BLaER1 (cell line): ENCODE results near the gene SRMS.

Experiments used
- H3K27ac ChIP-seq: shearing (Covaris generic); formaldehyde crosslinking; 2 replicates; pipeline ENCODE4 v1.8.1; 2022
- H3K27me3 ChIP-seq: shearing (Covaris generic); formaldehyde crosslinking; 2 replicates; pipeline ENCODE4 v1.8.1; 2022
- H3K36me3 ChIP-seq: shearing (Covaris generic); formaldehyde crosslinking; 2 replicates; pipeline ENCODE4 v1.8.1; 2022
- H3K4me1 ChIP-seq: shearing (Covaris generic); formaldehyde crosslinking; 2 replicates; pipeline ENCODE4 v1.8.1; 2022
- H3K4me2 ChIP-seq: shearing (Covaris generic); formaldehyde crosslinking; 2 replicates; pipeline ENCODE4 v1.8.1; 2022
- H3K4me3 ChIP-seq: shearing (Covaris generic); formaldehyde crosslinking; 2 replicates; pipeline ENCODE4 v1.8.1; 2022
- H3K9ac ChIP-seq: shearing (Covaris generic); formaldehyde crosslinking; 2 replicates; pipeline ENCODE4 v1.8.1; 2022
- H3K9me3 ChIP-seq: shearing (Covaris generic); formaldehyde crosslinking; 2 replicates; pipeline ENCODE4 v1.8.1; 2022
- H4K20me1 ChIP-seq: shearing (Covaris generic); formaldehyde crosslinking; 2 replicates; pipeline ENCODE4 v1.8.1; 2022
- Cebpa-rat ChIP-seq: shearing (Covaris generic); IDR thresholded peaks from 2 replicates; pipeline ENCODE4 v1.8.1; 2022

The SRMS gene

DNA sequence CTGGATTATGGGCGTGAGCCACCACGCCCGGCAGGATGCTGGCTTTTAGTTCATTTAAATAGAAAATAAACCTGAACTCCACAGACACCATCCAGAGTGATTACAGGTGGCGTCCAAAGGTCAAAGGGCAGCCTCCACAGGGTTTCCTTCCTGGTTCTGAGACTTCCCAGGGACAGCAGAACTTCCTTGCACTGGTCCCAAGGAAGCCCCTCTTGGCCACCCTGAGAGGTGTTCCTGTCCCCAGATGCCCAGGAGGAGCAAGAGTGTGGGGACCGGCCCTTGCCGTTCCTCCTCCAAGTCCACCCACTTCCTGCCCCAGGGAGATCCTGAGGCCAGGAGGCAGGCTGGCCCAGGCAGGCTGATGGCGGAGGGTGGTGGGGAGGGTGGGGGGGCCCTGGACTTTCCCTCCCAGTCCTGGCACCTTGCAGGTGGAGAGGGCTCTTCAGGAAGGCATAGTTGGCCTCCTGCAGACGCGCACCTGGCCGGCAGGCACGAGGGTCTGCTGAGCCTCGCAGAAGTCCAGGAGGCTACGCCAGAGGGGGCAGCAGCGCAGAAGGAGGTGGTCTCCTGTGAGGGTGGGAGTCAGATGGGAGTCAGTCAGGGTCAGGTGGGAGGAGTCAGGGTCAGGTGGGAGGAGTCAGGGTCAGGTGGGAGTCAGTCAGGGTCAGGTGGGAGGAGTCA, 11.4 kb upstream of the SRMS start:
- no peaks in the 10 kb centered on the region for H3K9me3 ChIP-seq
- H3K4me1 ChIP-seq: peaks cover 62% of the 10 kb centered on the region
- H3K27me3 ChIP-seq: peaks cover 64% of the 10 kb centered on the region

DNA sequence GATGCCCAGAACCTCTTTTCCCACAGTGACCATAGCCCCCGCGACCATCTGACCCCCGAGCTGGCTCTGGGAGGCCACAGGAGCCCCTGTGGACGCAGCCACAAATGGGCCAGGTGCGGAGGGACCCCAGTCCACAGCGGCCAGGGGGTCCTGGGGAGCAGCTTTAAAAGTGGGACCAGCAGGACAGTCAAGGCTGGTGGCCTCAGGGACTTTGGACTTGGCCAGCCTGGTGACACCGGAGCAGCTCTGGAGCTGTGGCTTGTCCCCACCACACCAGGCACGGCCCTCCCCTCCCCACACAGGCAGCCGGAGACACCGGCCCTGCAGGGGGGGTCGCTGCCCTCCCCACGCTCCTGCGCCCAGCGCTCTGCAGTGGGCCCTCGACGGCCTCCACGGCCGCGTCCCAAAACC, 9.9 kb upstream of the SRMS start:
- Histone ChIP-seq H3K4me2 (no peak overlapping the region), H3K9ac (no peak overlapping the region), H3K27ac (no peak overlapping the region)

More for the DNA sequence above, 11.4 kb upstream of the SRMS start:
- H3K4me2 ChIP-seq: no peak overlapping the region
- H3K27ac ChIP-seq: no peak overlapping the region
- no peak overlapping the region for H3K9ac ChIP-seq
- peaks cover 78% of the 10 kb centered on the region for H4K20me1 ChIP-seq
- H3K4me3 ChIP-seq: no peak overlapping the region
- no peaks in the 10 kb centered on the region for H3K36me3 ChIP-seq
- TF ChIP-seq Cebpa-rat: no peak

DNA sequence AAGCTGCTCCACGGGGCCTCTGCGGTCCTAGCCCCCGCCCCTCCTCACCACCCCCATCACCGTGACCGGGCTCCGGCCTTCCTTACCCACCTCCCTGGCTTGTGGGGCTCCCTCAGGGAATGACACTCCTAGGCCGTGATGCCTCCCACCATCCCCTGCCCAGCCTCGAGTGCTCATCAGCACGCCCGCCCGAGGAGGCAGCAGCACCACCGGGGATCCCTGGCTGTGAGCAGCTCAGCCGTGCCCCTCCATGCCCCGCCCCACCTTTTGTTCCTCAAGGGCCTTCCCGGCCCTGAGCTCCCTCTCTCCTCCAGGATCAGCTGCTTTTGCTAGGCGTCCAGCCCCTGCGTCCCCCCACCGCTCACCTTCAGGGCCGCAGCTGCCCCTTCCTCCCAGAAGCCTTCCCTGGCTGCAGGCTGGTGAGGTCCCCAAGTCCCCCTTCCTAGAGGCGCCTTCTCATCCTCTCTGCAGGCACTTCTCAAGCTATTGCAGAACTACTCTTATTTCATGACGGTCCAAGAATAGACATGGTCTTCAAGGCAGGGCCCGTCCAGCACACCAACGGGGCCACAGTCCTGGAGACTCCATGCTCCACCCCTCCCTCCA, 9.4 kb upstream of the SRMS start:
- peaks cover 70% of the 10 kb centered on the region for H4K20me1 ChIP-seq
- H3K27ac ChIP-seq: no peak overlapping the region
- H3K9me3 ChIP-seq: no peaks in the 10 kb centered on the region
- H3K9ac ChIP-seq: no peak overlapping the region
- no peak for TF ChIP-seq Cebpa-rat
- H3K4me1 ChIP-seq: peaks cover 54% of the 10 kb centered on the region
- H3K36me3 ChIP-seq: no peaks in the 10 kb centered on the region
- no peak overlapping the region for H3K4me2 ChIP-seq
- no peak overlapping the region for H3K4me3 ChIP-seq
- H3K27me3 ChIP-seq: peaks cover 59% of the 10 kb centered on the region

More for the DNA sequence above, 9.9 kb upstream of the SRMS start:
- no peak for TF ChIP-seq Cebpa-rat
- no peak overlapping the region for H3K4me3 ChIP-seq
- no peaks in the 10 kb centered on the region for H3K9me3 ChIP-seq
- peaks cover 70% of the 10 kb centered on the region for H4K20me1 ChIP-seq
- H3K36me3 ChIP-seq: no peaks in the 10 kb centered on the region
- peaks cover 54% of the 10 kb centered on the region for H3K4me1 ChIP-seq
- peaks cover 54% of the 10 kb centered on the region for H3K27me3 ChIP-seq

DNA sequence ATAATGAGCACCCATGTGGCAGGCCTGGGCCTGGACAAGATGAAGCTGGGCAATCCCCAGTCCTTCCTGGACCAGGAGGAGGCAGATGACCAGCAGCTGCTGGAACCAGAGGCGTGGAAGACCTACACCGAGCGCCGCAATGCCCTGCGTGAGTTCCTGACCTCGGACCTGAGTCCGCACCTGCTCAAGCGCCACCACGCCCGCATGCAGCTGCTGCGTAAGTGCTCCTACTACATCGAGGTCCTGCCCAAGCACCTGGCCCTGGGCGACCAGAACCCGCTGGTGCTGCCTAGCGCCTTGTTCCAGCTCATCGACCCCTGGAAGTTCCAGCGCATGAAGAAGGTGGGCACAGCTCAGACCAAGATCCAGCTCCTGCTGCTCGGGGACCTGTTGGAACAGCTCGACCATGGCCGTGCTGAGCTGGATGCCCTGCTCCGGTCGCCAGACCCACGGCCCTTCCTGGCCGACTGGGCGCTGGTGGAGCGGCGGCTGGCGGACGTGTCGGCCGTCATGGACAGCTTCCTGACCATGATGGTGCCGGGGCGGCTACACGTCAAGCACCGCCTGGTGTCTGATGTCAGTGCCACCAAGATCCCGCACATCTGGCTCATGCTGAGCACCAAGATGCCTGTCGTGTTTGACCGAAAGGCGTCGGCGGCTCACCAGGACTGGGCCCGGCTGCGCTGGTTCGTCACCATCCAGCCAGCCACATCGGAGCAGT, 8.3 kb upstream of the SRMS start:
- Histone ChIP-seq H3K27ac (no peak overlapping the region), H3K4me3 (no peak overlapping the region), H3K9me3 (no peaks in the 10 kb centered on the region), H3K36me3 (no peaks in the 10 kb centered on the region), H3K27me3 (peaks cover 59% of the 10 kb centered on the region), H4K20me1 (peaks cover 66% of the 10 kb centered on the region), H3K4me1 (peaks cover 54% of the 10 kb centered on the region), H3K9ac (no peak overlapping the region), H3K4me2 (peak overlapping the region; percentile 100)
- TF ChIP-seq Cebpa-rat: no peak

DNA sequence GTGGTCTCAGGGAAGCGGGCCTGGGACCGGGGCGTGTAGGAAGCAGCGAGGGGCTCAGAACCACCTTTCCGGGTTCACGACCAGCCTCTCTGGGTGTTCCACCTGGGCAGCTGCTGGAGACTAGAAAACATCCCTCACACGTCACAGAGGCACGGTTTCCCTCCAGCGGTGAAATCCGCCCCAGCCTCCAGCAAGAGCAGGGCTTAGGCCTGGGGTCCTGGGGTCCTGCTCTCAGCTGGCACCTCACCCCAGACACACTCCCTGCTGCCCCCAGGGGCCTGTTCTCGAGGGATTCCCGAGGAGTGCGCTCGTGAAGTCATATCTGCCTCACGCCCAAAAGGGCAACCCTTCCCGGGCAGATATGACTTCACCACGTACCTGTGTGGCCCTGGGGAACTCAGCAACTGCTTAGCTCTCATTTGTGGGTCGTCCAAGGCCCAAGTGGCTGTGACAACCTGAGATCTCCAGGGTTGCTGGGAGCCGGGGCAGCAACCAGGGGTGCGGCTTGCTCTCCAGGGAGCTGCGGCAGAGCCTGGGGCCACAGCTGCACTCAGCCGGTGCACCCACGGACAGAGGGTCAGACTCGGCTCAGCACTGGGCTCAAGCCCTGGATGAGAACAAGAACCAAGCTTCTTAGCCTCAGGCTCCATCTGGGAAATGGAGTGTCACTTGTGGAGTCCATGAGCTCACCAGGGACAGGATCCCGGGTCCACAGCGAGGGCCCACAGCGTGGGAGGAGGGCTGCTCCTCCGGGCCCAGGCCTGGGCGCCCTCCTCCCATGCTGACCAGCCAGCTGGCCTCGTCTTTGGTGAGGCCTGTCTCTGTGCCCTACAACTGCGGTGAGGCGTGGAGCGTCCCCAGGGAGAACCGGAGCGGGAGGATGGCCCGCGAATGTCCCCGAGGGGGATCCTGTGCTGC, 7.1 kb upstream of the SRMS start:
- H4K20me1 ChIP-seq: peaks cover 67% of the 10 kb centered on the region
- H3K36me3 ChIP-seq: no peaks in the 10 kb centered on the region
- H3K4me1 ChIP-seq: peaks cover 51% of the 10 kb centered on the region
- H3K27me3 ChIP-seq: peaks cover 64% of the 10 kb centered on the region
- H3K9me3 ChIP-seq: no peaks in the 10 kb centered on the region
- no peak overlapping the region for H3K27ac ChIP-seq
- peak overlapping the region; percentile 100 for H3K4me2 ChIP-seq
- peak overlapping the region; percentile 71 for H3K9ac ChIP-seq
- TF ChIP-seq Cebpa-rat: no peak
- H3K4me3 ChIP-seq: peak overlapping the region; percentile 74

DNA sequence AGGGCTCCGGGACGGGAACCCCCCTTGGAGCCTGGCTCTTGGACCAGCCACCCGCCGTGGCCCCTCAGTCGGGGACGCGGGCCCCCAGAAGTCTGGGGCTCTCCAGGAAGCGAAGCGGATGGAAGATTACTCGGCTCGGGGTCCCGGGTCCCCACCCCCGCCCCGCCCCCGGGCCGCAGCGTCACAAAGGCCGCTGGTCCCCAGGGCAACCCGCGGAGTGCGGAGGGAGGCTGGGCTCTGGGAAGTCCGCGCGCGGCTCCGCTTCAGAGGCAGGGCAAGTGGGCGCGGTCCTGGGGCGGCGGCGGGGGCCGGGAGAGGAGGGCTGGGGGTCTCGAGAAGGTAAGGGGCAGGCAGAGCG, 6.4 kb upstream of the SRMS start, which contains the start of gene FNDC11:
TSS of gene FNDC11 (plus strand) at position 227 of the 358 bp plus-strand sequence. CDS start 1,505 bp downstream, outside the sequence.
- H3K4me3 ChIP-seq: peak within 1 kb of the TSS; percentile 74
- peak within 1 kb of the TSS; percentile 100 for H3K4me2 ChIP-seq

DNA sequence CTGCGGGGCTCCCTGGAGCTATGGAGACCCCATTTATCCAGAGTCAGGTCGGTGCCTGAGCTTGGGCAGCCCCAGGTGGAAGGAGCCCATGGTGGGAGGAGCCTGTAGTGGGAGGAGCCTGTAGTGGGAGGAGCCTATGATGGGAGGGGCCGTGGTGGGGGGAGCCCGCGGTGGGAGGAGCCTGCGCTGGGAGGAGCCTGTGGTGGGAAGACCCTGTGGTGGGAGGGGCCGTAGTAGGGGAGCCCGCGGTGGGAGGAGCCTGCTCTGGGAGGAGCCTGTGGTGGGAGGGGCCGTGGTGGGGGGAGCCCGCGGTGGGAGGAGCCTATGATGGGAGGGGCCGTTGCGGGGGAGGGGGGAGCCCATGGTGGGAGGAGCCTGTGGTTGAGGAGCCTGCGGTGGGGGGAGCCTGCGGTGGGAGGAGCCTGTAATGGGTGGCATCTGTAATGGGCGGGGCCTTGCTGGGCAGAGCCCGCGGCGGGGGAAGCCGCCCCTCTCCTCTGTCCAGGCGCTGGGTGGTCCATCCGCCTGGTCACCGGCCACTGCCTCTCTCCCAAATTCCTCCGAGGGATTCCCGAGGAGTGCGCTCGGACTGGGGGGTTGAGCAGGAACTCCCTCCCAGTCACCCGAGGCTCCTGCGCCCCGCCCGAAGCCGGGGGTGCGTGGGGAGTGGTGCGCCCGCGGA, 5.8 kb upstream of the SRMS start:
- Histone ChIP-seq H3K27me3 (peaks cover 75% of the 10 kb centered on the region), H3K9ac (peak overlapping the region; percentile 71; the same call in 1 of the 2 replicates)
- TF ChIP-seq Cebpa-rat: no peak

More for the DNA sequence above, 6.4 kb upstream of the SRMS start, which contains the start of gene FNDC11:
- H3K27me3 ChIP-seq: peaks cover 70% of the 10 kb centered on the region
- H3K27ac ChIP-seq: peak within 1 kb of the TSS; percentile 70; the same call in 1 of the 2 replicates
- peaks cover 51% of the 10 kb centered on the region for H3K4me1 ChIP-seq
- H3K9ac ChIP-seq: peak within 1 kb of the TSS; percentile 71
- TF ChIP-seq Cebpa-rat: no peak
- no peaks in the 10 kb centered on the region for H3K36me3 ChIP-seq
- H4K20me1 ChIP-seq: peaks cover 67% of the 10 kb centered on the region
- no peaks in the 10 kb centered on the region for H3K9me3 ChIP-seq

DNA sequence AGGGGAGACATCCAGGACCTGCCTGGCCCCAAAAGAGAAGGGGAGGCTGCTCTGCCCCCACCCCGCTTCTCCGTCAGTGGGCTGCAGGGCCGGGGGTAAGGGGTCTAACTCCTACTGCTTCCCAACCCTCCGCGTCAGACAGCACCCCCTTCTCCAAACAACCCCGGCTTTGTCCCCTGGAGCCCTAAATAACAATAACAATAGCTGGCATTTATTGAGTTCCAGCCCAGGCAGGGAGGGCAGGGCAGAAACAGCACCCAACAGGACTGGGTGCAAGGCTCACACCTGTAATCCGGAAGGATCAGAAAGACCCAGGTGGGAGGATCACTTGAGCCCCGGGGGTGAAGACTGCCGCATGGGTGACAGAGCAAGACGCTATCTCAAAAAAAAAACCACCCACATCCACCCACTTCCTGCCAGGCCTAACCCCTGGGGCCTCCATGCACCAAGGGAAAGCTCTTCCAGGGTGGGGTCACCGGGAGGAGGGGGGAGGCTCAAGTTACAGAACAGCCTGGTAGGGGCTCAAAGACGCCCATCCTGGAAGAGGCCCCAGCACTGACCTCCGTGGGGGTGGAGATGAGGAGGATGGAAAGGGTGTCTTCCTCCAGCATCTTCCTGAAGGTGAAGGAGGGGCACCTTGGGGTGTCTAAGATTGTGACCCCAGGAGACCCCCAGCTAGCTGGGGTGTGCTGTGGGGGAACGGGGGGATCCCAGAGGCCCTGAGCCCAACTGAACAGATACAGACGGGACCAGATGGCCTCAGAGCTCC, 5.1 kb upstream of the SRMS start:
- peaks cover 83% of the 10 kb centered on the region for H3K27me3 ChIP-seq
- H3K4me3 ChIP-seq: peak overlapping the region; percentile 48
- peak overlapping the region; percentile 92 for H3K4me2 ChIP-seq
- no peaks in the 10 kb centered on the region for H3K36me3 ChIP-seq
- no peak for TF ChIP-seq Cebpa-rat
- peaks cover 59% of the 10 kb centered on the region for H3K4me1 ChIP-seq
- no peaks in the 10 kb centered on the region for H3K9me3 ChIP-seq
- no peak overlapping the region for H3K9ac ChIP-seq
- peaks cover 76% of the 10 kb centered on the region for H4K20me1 ChIP-seq
- H3K27ac ChIP-seq: peak overlapping the region; percentile 63; the same call in 1 of the 2 replicates

More for the DNA sequence above, 5.8 kb upstream of the SRMS start:
- Histone ChIP-seq H4K20me1 (peaks cover 72% of the 10 kb centered on the region), H3K4me1 (peaks cover 56% of the 10 kb centered on the region), H3K27ac (peak overlapping the region; percentile 70; the same call in 1 of the 2 replicates), H3K4me2 (peak overlapping the region; percentile 100), H3K9me3 (no peaks in the 10 kb centered on the region), H3K4me3 (peak overlapping the region; percentile 74), H3K36me3 (no peaks in the 10 kb centered on the region)
